SHP77 (cell line): Measurements from ENCODE around the gene METTL6.
"Not testable (repeated sequence)": the region's sequence is repeated elsewhere in the genome, so short reads cannot be mapped to it uniquely, and the experiment has no call there.

Source experiments
- DNase-seq, 2 experiments: peaks; one replicate each; lab custom pipeline; 2025; lab: John Stamatoyannopoulos, UW

The METTL6 gene

GRCh38 chr3:15368561-15369135 is 58.7 kb downstream of the METTL6 start:
- DNase-seq, result no peak

DNA sequence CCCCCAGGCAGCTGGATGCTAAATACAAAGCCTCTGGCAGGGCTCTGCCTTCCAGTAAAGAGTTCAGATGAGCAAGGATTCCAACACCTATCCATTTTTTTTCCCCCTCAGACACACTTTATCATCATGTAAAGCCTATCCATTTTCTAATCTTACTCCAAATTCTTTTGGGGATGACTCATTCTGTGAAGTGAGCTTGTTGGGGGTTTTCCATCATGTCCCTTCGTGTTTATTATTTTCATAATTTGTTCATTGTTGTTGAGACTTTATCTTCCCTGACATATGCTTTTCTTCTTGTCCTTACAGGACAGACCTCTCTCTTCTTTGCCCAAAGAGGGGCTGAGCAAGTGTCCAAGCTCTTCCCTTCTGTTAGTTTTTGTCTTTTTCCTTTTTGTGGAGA is 60.3 kb downstream of the METTL6 start:
- no peak for DNase-seq

DNA sequence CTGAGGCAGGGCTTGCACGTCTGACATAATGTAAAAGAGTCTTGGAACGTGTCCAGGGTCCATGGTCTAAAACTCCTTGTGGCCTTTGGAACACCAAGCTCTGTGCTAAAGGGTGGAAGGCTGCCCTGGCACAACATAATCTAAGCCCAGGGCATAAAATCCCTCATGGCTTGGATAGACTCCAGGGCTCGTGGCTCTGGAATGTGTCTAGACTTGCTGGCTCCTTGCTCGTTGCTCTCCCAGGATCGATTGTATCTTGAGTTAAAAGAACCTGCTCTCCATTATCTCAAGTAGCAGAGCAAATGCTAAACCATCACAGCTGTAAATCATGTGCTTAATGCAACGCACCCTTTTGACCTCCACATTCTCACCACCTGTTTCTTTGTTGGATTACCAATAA is 63.3 kb downstream of the METTL6 start:
- not testable (repeated sequence) for DNase-seq

DNA sequence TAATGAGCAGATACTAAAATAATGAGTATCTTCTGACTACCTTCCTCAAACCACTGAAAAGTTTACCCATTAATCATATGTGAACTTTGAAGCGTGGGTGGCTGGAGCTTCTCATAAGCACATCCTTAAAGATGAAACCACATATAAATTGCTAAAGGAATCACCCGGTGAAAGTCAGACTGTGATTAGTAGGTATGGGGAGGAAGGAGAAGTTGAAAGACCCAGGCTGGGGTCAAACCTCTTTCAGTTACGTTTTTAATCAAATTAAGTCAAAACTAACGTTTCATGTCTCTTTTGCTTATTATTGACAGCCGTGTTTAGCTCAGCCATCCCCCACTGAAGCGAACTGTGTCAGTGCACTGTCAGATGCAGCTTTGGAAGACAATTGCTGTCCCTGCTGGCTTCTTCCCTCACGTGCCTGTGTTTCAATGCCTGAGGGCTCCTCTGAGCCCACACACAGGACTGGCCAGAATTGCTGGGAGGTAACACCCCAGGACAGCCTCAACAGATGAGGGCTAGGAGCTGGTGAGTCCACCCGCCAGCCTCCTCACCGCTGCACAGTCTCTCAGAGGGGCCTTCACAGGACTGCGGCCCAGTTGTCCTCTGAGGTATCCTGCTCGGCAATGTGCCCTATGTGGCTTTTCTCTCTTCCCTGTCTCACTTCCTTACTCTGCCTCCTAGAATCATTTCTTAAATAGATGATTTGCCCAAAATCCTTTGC is 65.7 kb downstream of the METTL6 start:
- no peak for DNase-seq

GRCh38 chr3:15360788-15361493 is 66.4 kb downstream of the METTL6 start:
- no peak for DNase-seq
